AG09309 (cell line): ENCODE data around the gene BCL2A1.
"Not testable (repeated sequence)": the region's sequence is repeated elsewhere in the genome, so short reads cannot be mapped to it uniquely, and the experiment has no call there.

Experiments
- DNase-seq: peaks from one replicate; pipeline ENCODE4 v3.0.0-alpha.2; 2010; ENCODE audit warnings: low read depth
- H3K4me3 ChIP-seq: 2 replicates; pipeline ENCODE4 v1.5.1; 2011; ENCODE audit warnings: mild to moderate bottlenecking, low read depth, low read length, moderate library complexity; ENCODE audit not compliant: control insufficient read depth
- CTCF ChIP-seq: IDR thresholded peaks from 2 replicates; pipeline ENCODE4 v1.5.1; 2011; ENCODE audit warnings: mild to moderate bottlenecking, low read depth, low read length, inconsistent platforms; ENCODE audit not compliant: insufficient read depth, control insufficient read depth; ENCODE audit errors: missing control alignments

Gene BCL2A1

GRCh38 chr15:79967298-79968182 lies 3.5 kb downstream of the BCL2A1 start:
- H3K4me3 ChIP-seq, result no peak overlapping the region
- no peak for DNase-seq
- no peak for TF ChIP-seq CTCF

GRCh38 chr15:79966634-79967297 lies 4.2 kb downstream of the BCL2A1 start:
- TF ChIP-seq CTCF, result no peak
- no peak overlapping the region for H3K4me3 ChIP-seq

GRCh38 chr15:79965846-79966630 lies 5.0 kb downstream of the BCL2A1 start:
- no peak for DNase-seq
- H3K4me3 ChIP-seq, result no peak overlapping the region
- TF ChIP-seq CTCF, result no peak

More at GRCh38 chr15:79966634-79967297, 4.2 kb downstream of the BCL2A1 start:
- DNase-seq, result no peak

- TF ChIP-seq CTCF, result no peak
- H3K4me3 ChIP-seq, result no peak overlapping the region
- DNase-seq, result no peak
These were observed 6.7 kb downstream of the BCL2A1 start for GRCh38 chr15:79964232-79964805.

- H3K4me3 ChIP-seq, DNase-seq: not testable (repeated sequence)
These were observed 8.1 kb downstream of the BCL2A1 start for GRCh38 chr15:79962921-79963320.

GRCh38 chr15:79962178-79962577 lies 8.8 kb downstream of the BCL2A1 start:
- no peak for TF ChIP-seq CTCF
- no peak for DNase-seq

More at GRCh38 chr15:79962178-79962577, 8.8 kb downstream of the BCL2A1 start:
- no peak overlapping the region for H3K4me3 ChIP-seq
